Breast epithelium (tissue), 4 donors: ENCODE measurements around the gene COX19. TPM values are rescaled to one million over a fixed set of nuclear protein-coding genes. Genes with fewer than 3 reads are reported as not detected.

Experiments used
- DNase-seq, 2 donors: peaks; one replicate each; pipeline ENCODE4 v3.0.0-alpha.2; 2019; ENCODE audit warnings: low spot score in 2 of 2
- H3K27ac ChIP-seq, 2 donors: fragments of 200-600 bp; sonication (generic) in 1 of 2; one replicate each; pipeline ENCODE4 v1.5.1; 2016 to 2019; ENCODE audit warnings: mild to moderate bottlenecking in 1 of 2
- H3K27me3 ChIP-seq, 2 donors: fragments of 200-600 bp; sonication (generic) in 1 of 2; one replicate each; pipeline versions ENCODE4 v1.5.1 to v1.6.0; 2017 to 2019; ENCODE audit warnings: control low read depth in 1 of 2, mild to moderate bottlenecking in 1 of 2
- H3K36me3 ChIP-seq: fragments of 200-600 bp; one replicate; pipeline ENCODE4 v1.5.1; 2019
- H3K4me1 ChIP-seq, 2 donors: fragments of 200-600 bp; sonication (generic); one replicate each; pipeline ENCODE4 v1.5.1; 2016 to 2019; ENCODE audit warnings: control low read depth in 1 of 2
- H3K4me3 ChIP-seq, 3 donors: fragments of 200-600 bp; sonication (generic); 1 replicate in 2 of 3; 2 replicates in 1 of 3; pipeline ENCODE4 v1.5.1; 2016 to 2019; ENCODE audit warnings: mild to moderate bottlenecking in 3 of 3, moderate library complexity in 2 of 3
- H3K9me3 ChIP-seq, 2 donors: fragments of 200-600 bp; sonication (generic) in 1 of 2; one replicate each; pipeline ENCODE4 v1.5.1; 2016 to 2019; ENCODE audit warnings: control low read depth in 1 of 2
- CTCF ChIP-seq, 3 donors: fragments of 450-650 bp; IDR thresholded peaks; one replicate each; pipeline ENCODE4 v1.5.1; 2016 to 2017; ENCODE audit warnings: antibody characterized with exemption in 3 of 3, mild to moderate bottlenecking in 3 of 3, moderate library complexity in 3 of 3
- POLR2A ChIP-seq: fragments of 450-650 bp; IDR thresholded peaks from one replicate; pipeline ENCODE4 v1.6.1; 2016; ENCODE audit warnings: antibody characterized with exemption, mild to moderate bottlenecking, moderate library complexity
- POLR2AphosphoS5 ChIP-seq, 3 donors: sonication (generic); formaldehyde crosslinking; IDR thresholded peaks; one replicate each; pipeline ENCODE4 v1.6.1; 2017; ENCODE audit warnings: antibody characterized with exemption in 3 of 3
- intact Hi-C: fragments of 100-400 bp; cut with DNase I; formaldehyde crosslinking; loops from one replicate; pipeline ENCODE4 v1.15.1; 2023; ENCODE audit warnings: low total_unique reads
- total RNA-seq, 3 donors: library from RNA; depleted of rRNA; stranded (reverse); fragments of >200 nt; gene quantifications; one replicate each; pipeline ENCODE4 v1.1.0, GENCODE V29; 2016

Gene COX19
- total RNA-seq, 3 donors from 2014 or later = 8.5 to 17.3 (median 8.8) TPM

GRCh38 chr7:986766-987751 is 11.7 kb upstream of the COX19 start:
- intact Hi-C loops = no loop called here
- no peak overlapping the region for H3K27ac ChIP-seq
- TF ChIP-seq POLR2AphosphoS5 (IDR thresholded peaks at IDR 0.05) = no peak
- no peak for TF ChIP-seq POLR2A
- TF ChIP-seq CTCF (IDR thresholded peaks at IDR 0.05) = no peak
- H3K4me3 ChIP-seq = no peak overlapping the region
- peaks cover 0 to 7% of the 10 kb centered on the region in 2 donors for H3K4me1 ChIP-seq
- DNase-seq = no peak
- no peaks in the 10 kb centered on the region for H3K9me3 ChIP-seq
- H3K27me3 ChIP-seq = peaks cover 9 to 83% of the 10 kb centered on the region in 2 donors
- H3K36me3 ChIP-seq = no peaks in the 10 kb centered on the region

- intact Hi-C loops = no loop called here
- Histone ChIP-seq H3K9me3 (no peaks in the 10 kb centered on the region), H3K4me3 (no peak overlapping the region), H3K4me1 (peaks cover 0 to 7% of the 10 kb centered on the region in 2 donors), H3K27ac (no peak overlapping the region), H3K36me3 (no peaks in the 10 kb centered on the region), H3K27me3 (peaks cover 9 to 74% of the 10 kb centered on the region in 2 donors)
- DNase-seq = no peak
- TF ChIP-seq POLR2AphosphoS5 (IDR thresholded peaks at IDR 0.05) (no peak), CTCF (IDR thresholded peaks at IDR 0.05) (no peak), POLR2A (no peak)
Measured at GRCh38 chr7:985915-986741, 10.8 kb upstream of the COX19 start.

GRCh38 chr7:985127-985416 is 9.7 kb upstream of the COX19 start:
- Histone ChIP-seq H3K9me3 (no peaks in the 10 kb centered on the region), H3K36me3 (no peaks in the 10 kb centered on the region), H3K27ac (no peak overlapping the region), H3K4me3 (no peak overlapping the region), H3K27me3 (peaks cover 9 to 64% of the 10 kb centered on the region in 2 donors), H3K4me1 (peaks cover 0 to 7% of the 10 kb centered on the region in 2 donors)
- DNase-seq = no peak
- TF ChIP-seq CTCF (IDR thresholded peaks at IDR 0.05) (no peak), POLR2A (no peak), POLR2AphosphoS5 (IDR thresholded peaks at IDR 0.05) (no peak)
- intact Hi-C loops = no loop called here

GRCh38 chr7:984361-985126 is 9.2 kb upstream of the COX19 start:
- no peak for DNase-seq
- peaks cover 9 to 64% of the 10 kb centered on the region in 2 donors for H3K27me3 ChIP-seq
- H3K27ac ChIP-seq = no peak overlapping the region
- TF ChIP-seq POLR2AphosphoS5 (IDR thresholded peaks at IDR 0.05) (no peak), POLR2A (no peak), CTCF (IDR thresholded peaks at IDR 0.05) (no peak)
- H3K9me3 ChIP-seq = no peaks in the 10 kb centered on the region
- intact Hi-C loops = no loop called here
- peaks cover 0 to 7% of the 10 kb centered on the region in 2 donors for H3K4me1 ChIP-seq
- H3K36me3 ChIP-seq = no peaks in the 10 kb centered on the region
- H3K4me3 ChIP-seq = no peak overlapping the region
